ENCODE measurements around the gene ZBTB9. TPM values are rescaled to one million over a fixed set of nuclear protein-coding genes. Genes with fewer than 3 reads are reported as not detected.

Gene ZBTB9
- polyA plus RNA-seq, 3 donors: 0.42 to 2.0 (median 1.1) TPM

- H3K9me3 ChIP-seq (replicated peaks in 1 of 2; ENCODE audit: control insufficient read depth in 1 of 2, insufficient read depth in 1 of 2, low read length in 2 of 2): no peaks in the 10 kb centered on the region
- DNase-seq: no peak
- H3K27me3 ChIP-seq (ENCODE audit: control insufficient read depth in 2 of 2, insufficient read depth in 2 of 2, low read length in 2 of 2): no peaks in the 10 kb centered on the region
- no peaks in the 10 kb centered on the region for H4K20me1 ChIP-seq (ENCODE audit: insufficient read depth, low read length)
- H3K9me3 Mint-ChIP-seq: peaks cover 0 to 7% (median 2%) of the 10 kb centered on the region in 7 donors
- intact Hi-C loops (cut with micrococcal nuclease): no loop called here
- H3K27ac Mint-ChIP-seq: no peak overlapping the region
- no peak overlapping the region for H3K4me2 ChIP-seq (replicated peaks; ENCODE audit: extremely low read depth, low read length, poor library complexity, severe bottlenecking)
- no peaks in the 10 kb centered on the region for H3K36me3 ChIP-seq (replicated peaks in 1 of 2; ENCODE audit: control insufficient read depth in 1 of 2, insufficient read depth in 2 of 2, low read length in 2 of 2)
- H3K27ac ChIP-seq (ENCODE audit: low read depth in 1 of 2, low read length in 2 of 2): no peak overlapping the region
- no peak overlapping the region for H3K4me3 ChIP-seq (replicated peaks in 1 of 3; ENCODE audit: low read depth in 2 of 3, low read length in 3 of 3)
- TF ChIP-seq CTCF (IDR thresholded peaks at IDR 0.05): no peak
- peaks cover 6 to 17% (median 9%) of the 10 kb centered on the region in 3 donors for H3K27me3 Mint-ChIP-seq (ENCODE audit: low read depth in 3 of 3)
- H3K4me3 Mint-ChIP-seq: no peak overlapping the region
- no peak overlapping the region for H2AFZ ChIP-seq (ENCODE audit: insufficient read depth, low read depth, low read length, poor library complexity, severe bottlenecking)
- no peaks in the 10 kb centered on the region for H3K36me3 Mint-ChIP-seq
- no peaks in the 10 kb centered on the region for H3K79me2 ChIP-seq (ENCODE audit: insufficient read depth, low read length)
- no peaks in the 10 kb centered on the region for H3K4me1 Mint-ChIP-seq
- H3K4me1 ChIP-seq (ENCODE audit: control insufficient read depth in 1 of 2, insufficient read depth in 2 of 2, low read length in 2 of 2): no peaks in the 10 kb centered on the region
- H3K9ac ChIP-seq (ENCODE audit: insufficient read depth, low read length, poor library complexity, severe bottlenecking): no peak overlapping the region
- 91% methylated on average over 5 of the region's 6 CpGs for WGBS (ENCODE audit: insufficient coverage)
Observed at GRCh38 chr6:33490621-33491020, 36.2 kb downstream of the ZBTB9 start.

GRCh38 chr6:33492093-33492492, 37.7 kb downstream of the ZBTB9 start:
- H2AFZ ChIP-seq (ENCODE audit: insufficient read depth, low read depth, low read length, poor library complexity, severe bottlenecking): no peak overlapping the region
- no peaks in the 10 kb centered on the region for H3K9me3 ChIP-seq (replicated peaks in 1 of 2; ENCODE audit: control insufficient read depth in 1 of 2, insufficient read depth in 1 of 2, low read length in 2 of 2)
- no peak overlapping the region for H3K4me2 ChIP-seq (replicated peaks; ENCODE audit: extremely low read depth, low read length, poor library complexity, severe bottlenecking)
- no peaks in the 10 kb centered on the region for H3K4me1 Mint-ChIP-seq
- H4K20me1 ChIP-seq (ENCODE audit: insufficient read depth, low read length): no peaks in the 10 kb centered on the region
- DNase-seq: no peak
- H3K27me3 ChIP-seq (ENCODE audit: control insufficient read depth in 2 of 2, insufficient read depth in 2 of 2, low read length in 2 of 2): no peaks in the 10 kb centered on the region
- H3K36me3 ChIP-seq (replicated peaks in 1 of 2; ENCODE audit: control insufficient read depth in 1 of 2, insufficient read depth in 2 of 2, low read length in 2 of 2): no peaks in the 10 kb centered on the region
- intact Hi-C loops (cut with micrococcal nuclease): no loop called here
- H3K4me3 ChIP-seq (replicated peaks in 1 of 3; ENCODE audit: low read depth in 2 of 3, low read length in 3 of 3): no peak overlapping the region
- TF ChIP-seq CTCF (IDR thresholded peaks at IDR 0.05): no peak
- no peak overlapping the region for H3K27ac ChIP-seq (ENCODE audit: low read depth in 1 of 2, low read length in 2 of 2)
- H3K27ac Mint-ChIP-seq: no peak overlapping the region
- H3K9ac ChIP-seq (ENCODE audit: insufficient read depth, low read length, poor library complexity, severe bottlenecking): no peak overlapping the region
- no peak overlapping the region for H3K4me3 Mint-ChIP-seq
- no peaks in the 10 kb centered on the region for H3K36me3 Mint-ChIP-seq
- H3K27me3 Mint-ChIP-seq (ENCODE audit: low read depth in 3 of 3): peaks cover 9 to 13% (median 10%) of the 10 kb centered on the region in 3 donors
- WGBS (ENCODE audit: insufficient coverage): 53% methylated on average over 2 of the region's 4 CpGs
- no peaks in the 10 kb centered on the region for H3K9me3 Mint-ChIP-seq
- H3K79me2 ChIP-seq (ENCODE audit: insufficient read depth, low read length): no peaks in the 10 kb centered on the region
- H3K4me1 ChIP-seq (ENCODE audit: control insufficient read depth in 1 of 2, insufficient read depth in 2 of 2, low read length in 2 of 2): no peaks in the 10 kb centered on the region
